ENCODE measurements around the gene SLC13A3. TPM values are rescaled to one million over a fixed set of nuclear protein-coding genes. Genes with fewer than 3 reads are reported as not detected.

Gene SLC13A3
- total RNA-seq, 4 donors from 2014 or later = 0.34 to 1.5 (median 1.0) TPM

DNA sequence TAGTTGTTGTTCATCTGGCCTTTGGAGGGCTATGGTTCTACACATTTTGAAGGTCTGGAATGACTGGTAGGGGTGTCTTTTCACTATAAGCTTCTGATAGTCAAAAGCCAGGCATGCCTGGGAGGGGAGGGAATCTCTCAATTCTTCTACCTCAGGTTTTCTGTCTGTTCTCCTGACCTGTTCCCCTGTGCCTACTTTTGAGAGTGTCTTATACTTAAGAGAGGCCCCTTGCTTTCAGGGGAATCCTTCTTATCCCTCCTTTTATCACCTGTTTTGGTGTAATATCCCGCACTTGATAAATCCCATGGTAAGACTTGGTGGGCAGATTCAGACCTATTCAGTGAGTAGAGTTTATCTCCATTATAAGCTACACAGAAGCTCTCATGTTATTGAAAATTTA, 10.4 kb upstream of the SLC13A3 start:
- DNase-seq = no peak
- no peaks in the 10 kb centered on the region for H3K27me3 ChIP-seq
- no peaks in the 10 kb centered on the region for H3K36me3 ChIP-seq
- H3K27ac ChIP-seq = no peak overlapping the region
- H3K4me3 ChIP-seq = no peak overlapping the region
- WGBS, 2 donors = 94 to 100% methylated on average over 1 of the region's 1 CpG
- H3K4me1 ChIP-seq = no peaks in the 10 kb centered on the region
- TF ChIP-seq, protein P1, sequence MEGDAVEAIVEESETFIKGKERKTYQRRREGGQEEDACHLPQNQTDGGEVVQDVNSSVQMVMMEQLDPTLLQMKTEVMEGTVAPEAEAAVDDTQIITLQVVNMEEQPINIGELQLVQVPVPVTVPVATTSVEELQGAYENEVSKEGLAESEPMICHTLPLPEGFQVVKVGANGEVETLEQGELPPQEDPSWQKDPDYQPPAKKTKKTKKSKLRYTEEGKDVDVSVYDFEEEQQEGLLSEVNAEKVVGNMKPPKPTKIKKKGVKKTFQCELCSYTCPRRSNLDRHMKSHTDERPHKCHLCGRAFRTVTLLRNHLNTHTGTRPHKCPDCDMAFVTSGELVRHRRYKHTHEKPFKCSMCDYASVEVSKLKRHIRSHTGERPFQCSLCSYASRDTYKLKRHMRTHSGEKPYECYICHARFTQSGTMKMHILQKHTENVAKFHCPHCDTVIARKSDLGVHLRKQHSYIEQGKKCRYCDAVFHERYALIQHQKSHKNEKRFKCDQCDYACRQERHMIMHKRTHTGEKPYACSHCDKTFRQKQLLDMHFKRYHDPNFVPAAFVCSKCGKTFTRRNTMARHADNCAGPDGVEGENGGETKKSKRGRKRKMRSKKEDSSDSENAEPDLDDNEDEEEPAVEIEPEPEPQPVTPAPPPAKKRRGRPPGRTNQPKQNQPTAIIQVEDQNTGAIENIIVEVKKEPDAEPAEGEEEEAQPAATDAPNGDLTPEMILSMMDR (IDR thresholded peaks at IDR 0.05) = no peak
- TF ChIP-seq POLR2A (IDR thresholded peaks at IDR 0.05) = no peak
- intact Hi-C loops (cut with DNase I) = no loop called here
- no peaks in the 10 kb centered on the region for H3K9me3 ChIP-seq

DNA sequence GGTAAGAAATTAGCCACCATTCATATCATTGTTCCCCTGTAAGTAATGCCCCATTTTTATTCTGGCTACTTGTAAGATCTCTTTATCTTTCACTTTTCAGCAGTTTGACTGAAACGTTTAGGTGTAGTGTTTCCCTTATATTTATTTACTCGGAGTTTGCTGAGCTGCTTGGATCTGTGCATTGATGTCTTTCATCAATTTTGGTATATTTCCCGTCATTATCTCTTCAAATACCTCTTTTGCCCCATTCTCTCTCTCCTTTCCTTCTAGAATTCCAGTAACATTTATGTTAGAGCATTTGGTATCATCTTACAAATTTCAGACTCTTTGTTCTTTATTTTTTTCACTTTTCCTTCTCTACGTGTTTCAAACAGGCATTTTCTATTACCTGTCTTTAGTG, 9.2 kb upstream of the SLC13A3 start:
- Histone ChIP-seq H3K9me3 (no peaks in the 10 kb centered on the region), H3K4me1 (no peaks in the 10 kb centered on the region), H3K36me3 (no peaks in the 10 kb centered on the region), H3K27ac (no peak overlapping the region), H3K4me3 (no peak overlapping the region), H3K27me3 (no peaks in the 10 kb centered on the region)
- intact Hi-C loops (cut with DNase I) = no loop called here
- no peak for DNase-seq
- WGBS, 2 donors = 75 to 83% methylated on average over 4 of the region's 4 CpGs
- TF ChIP-seq, protein P1 (IDR thresholded peaks at IDR 0.05) = no peak

- no peak for DNase-seq
- no peaks in the 10 kb centered on the region for H3K36me3 ChIP-seq
- H3K27me3 ChIP-seq = peaks cover 0 to 11% (median 0%) of the 10 kb centered on the region in 4 donors
- no peaks in the 10 kb centered on the region for H3K4me1 ChIP-seq
- 70 to 80% methylated on average over 6 to 7 of the region's 7 CpGs for WGBS, 2 donors
- H3K9me3 ChIP-seq = no peaks in the 10 kb centered on the region
- TF ChIP-seq, protein P1 (IDR thresholded peaks at IDR 0.05) = no peak
- TF ChIP-seq POLR2A (IDR thresholded peaks at IDR 0.05) = no peak
- intact Hi-C loops (cut with DNase I) = no loop called here
- no peak overlapping the region for H3K27ac ChIP-seq
- no peak overlapping the region for H3K4me3 ChIP-seq
Measured at GRCh38 chr20:46657618-46658017, 6.4 kb upstream of the SLC13A3 start.

DNA sequence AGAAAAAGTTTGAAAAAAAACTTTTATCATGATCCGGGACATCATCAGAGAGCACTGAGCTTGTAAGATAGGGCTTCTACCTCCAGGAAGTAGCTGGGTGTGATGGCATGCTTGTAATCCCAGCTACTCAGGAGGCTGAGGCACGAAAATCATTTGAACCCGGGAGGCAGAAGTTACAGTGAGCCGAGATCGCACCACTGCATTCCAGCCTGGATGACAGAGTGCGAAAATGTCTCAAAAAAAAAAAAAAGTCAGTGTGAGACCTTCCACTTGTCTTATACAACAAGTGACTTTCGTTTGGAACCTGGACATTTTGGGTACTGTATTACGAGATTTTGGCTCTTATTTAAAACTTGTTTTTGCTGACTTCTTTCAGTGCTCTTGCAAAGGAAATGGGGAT, 5.9 kb upstream of the SLC13A3 start:
- Histone ChIP-seq H3K9me3 (no peaks in the 10 kb centered on the region), H3K4me3 (no peak overlapping the region), H3K27ac (no peak overlapping the region), H3K4me1 (no peaks in the 10 kb centered on the region), H3K27me3 (peaks cover 0 to 16% (median 0%) of the 10 kb centered on the region in 4 donors), H3K36me3 (no peaks in the 10 kb centered on the region)
- TF ChIP-seq POLR2A (IDR thresholded peaks at IDR 0.05) = no peak
- TF ChIP-seq, protein P1 (IDR thresholded peaks at IDR 0.05) = no peak
- 84 to 85% methylated on average over 7 to 8 of the region's 8 CpGs for WGBS, 2 donors
- DNase-seq = no peak
- intact Hi-C loops (cut with DNase I) = no loop called here

DNA sequence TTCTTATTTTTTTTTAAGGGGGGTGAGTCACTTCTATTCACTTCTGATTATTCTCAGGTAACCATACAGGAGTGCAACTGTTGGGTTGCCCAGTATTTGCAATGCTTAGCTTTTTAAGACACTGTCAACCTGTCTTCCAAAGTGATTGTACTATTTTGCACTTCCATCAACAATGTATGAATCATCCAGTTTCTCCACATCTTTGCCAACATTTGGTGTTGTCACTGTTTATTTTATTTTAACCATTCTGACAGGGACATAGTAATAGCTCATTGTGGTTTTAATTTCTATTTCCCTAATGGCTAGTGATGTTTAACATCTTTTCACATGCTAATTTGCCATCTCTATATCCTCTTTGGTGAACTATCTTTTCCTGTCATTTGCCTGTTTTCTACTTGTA, 1.4 kb upstream of the SLC13A3 start:
- no peak overlapping the region for H3K27ac ChIP-seq
- no peaks in the 10 kb centered on the region for H3K9me3 ChIP-seq
- peaks cover 0 to 7% (median 0%) of the 10 kb centered on the region in 3 donors for H3K4me1 ChIP-seq
- DNase-seq = no peak
- H3K27me3 ChIP-seq = peaks cover 0 to 48% (median 0%) of the 10 kb centered on the region in 4 donors
- H3K36me3 ChIP-seq = no peaks in the 10 kb centered on the region
- intact Hi-C loops (cut with DNase I) = no loop called here
- no peak overlapping the region for H3K4me3 ChIP-seq
- TF ChIP-seq, protein P1 (IDR thresholded peaks at IDR 0.05) = no peak
- TF ChIP-seq POLR2A (IDR thresholded peaks at IDR 0.05) = no peak
